SK-N-MC (cell line): Measurements from ENCODE around the gene PAX6.

ENCODE experiments used
- DNase-seq: peaks from one replicate; pipeline ENCODE4 v3.0.0-alpha.2; 2011; ENCODE audit warnings: low read depth, low spot score
- H3K27ac ChIP-seq: fragments of 200-600 bp; sonication (generic); 2 replicates; pipeline ENCODE4 v1.5.1; 2016; ENCODE audit warnings: mixed run types
- H3K36me3 ChIP-seq: fragments of 200-600 bp; sonication (generic); 2 replicates; pipeline ENCODE4 v1.6.1; 2017; ENCODE audit warnings: antibody characterized with exemption, low read length, mixed read lengths; ENCODE audit not compliant: insufficient read depth
- H3K4me3 ChIP-seq: fragments of 200-600 bp; sonication (generic); 2 replicates; pipeline ENCODE4 v1.5.1; 2016
- H3K9ac ChIP-seq: fragments of 200-600 bp; sonication (generic); 2 replicates; pipeline ENCODE4 v1.8.0; 2017; ENCODE audit warnings: mixed run types, mixed read lengths; ENCODE audit not compliant: insufficient read length
- H3K9me3 ChIP-seq: fragments of 200-600 bp; sonication (generic); 2 replicates; pipeline ENCODE4 v1.6.1; 2017; ENCODE audit warnings: low read depth, mild to moderate bottlenecking, antibody characterized with exemption, low read length, moderate library complexity, mixed read lengths
- EZH2 ChIP-seq: fragments of 200-600 bp; sonication (generic); IDR thresholded peaks from one replicate; pipeline ENCODE4 v1.6.1; 2017; ENCODE audit warnings: antibody characterized with exemption
- FOXP2 ChIP-seq: optimal IDR thresholded peaks from 2 replicates; pipeline ENCODE3; 2011; ENCODE audit warnings: mild to moderate bottlenecking, moderate library complexity; ENCODE audit not compliant: insufficient read depth; ENCODE audit errors: extremely low read length, control extremely low read depth
- POLR2AphosphoS5 ChIP-seq: IDR thresholded peaks from 2 replicates; pipeline ENCODE4 v1.6.1; 2012; ENCODE audit warnings: mild to moderate bottlenecking, low read depth, low read length, borderline replicate concordance

PAX6 gene

DNA sequence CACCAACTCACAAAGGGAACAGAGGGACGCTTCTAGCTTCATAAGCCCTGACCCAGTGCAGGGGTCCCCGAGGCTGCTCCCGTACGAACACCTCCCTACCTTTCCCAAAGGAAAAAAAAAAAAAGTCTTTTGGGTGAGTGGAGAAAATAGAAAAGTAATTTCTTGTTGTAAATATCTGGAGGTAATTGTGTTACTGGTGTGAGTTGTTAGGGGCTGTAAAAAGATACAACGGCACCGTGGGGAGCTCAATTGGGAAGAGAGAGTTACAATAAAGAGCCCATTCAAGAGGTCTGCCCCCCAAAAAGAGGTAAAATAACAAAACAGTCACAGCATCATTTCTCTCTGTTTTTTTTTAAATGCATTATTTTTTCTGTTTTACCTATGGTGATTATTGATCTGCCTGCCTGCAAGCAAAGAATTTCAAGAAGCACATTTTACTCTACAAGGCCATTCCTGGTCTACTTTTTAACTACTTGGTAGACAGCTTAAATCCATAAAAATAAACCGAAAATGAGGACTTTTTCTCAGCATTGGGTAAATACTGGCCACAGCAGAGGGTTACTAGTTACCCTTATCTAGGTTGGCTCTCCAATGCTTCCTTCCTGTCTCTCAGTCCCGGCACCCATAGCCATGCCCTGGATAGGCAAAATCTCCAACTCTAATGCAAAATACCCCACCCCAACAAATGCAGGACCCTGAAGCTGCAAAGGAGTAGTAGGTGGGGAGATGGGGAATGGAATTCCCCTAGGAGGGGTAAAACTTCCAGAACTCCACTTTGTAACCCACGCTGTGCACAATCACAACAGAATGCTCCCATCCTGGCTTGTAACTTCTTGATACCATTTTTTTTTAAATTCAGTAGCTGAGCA lies 3.1 kb downstream of the PAX6 start:
- TF ChIP-seq EZH2 (no peak), POLR2AphosphoS5 (no peak), FOXP2 (no peak)
- H3K27ac ChIP-seq: no peak overlapping the region
- peaks cover 7% of the 10 kb centered on the region; the same call in 1 of the 2 replicates for H3K36me3 ChIP-seq
- DNase-seq: no peak
- peak overlapping the region; percentile 89 for H3K9ac ChIP-seq
- H3K4me3 ChIP-seq: peak overlapping the region; percentile 85
- no peaks in the 10 kb centered on the region for H3K9me3 ChIP-seq

DNA sequence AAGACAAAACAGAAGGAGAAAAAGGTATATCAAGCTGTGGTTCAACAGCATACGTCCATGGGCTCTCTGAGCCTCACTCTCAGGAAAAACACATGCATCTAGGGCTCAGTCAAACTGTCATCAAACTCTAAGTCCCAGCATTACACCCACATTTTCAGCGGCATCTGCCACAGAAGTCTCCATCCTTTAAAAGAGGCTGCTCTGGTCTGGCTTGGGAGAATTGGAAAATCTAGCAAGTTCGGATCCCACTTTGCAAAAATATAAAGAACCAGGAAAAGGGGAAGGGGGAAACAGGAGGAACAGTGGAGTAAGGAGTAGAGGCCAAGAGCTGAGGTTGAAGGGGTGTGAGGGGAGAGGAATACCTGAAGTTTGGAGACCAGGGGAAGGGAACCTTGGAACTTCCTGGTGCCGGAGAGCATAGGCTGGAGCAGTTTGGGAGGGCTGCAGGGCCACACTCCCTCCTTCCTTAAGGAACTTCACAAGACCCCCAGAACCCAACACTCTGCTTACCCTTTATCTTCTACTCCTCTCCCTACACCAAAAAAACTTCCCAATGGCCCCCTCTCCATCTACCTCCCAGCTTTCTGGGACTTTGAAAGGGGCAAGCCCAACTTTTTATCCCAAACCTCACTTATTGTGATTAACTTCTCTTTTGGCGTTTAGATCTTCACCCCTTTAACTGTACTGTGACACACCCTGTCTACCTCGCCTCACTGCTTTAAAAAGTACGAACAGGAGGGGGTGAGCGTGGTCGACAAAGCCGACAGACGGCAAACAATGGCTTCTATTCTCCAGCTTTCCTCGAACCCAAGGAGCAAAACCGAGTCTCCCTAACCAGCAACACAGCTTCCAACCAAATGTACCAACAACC lies 4.0 kb downstream of the PAX6 start:
- peak overlapping the region; percentile 89 for H3K9ac ChIP-seq
- no peak overlapping the region for H3K27ac ChIP-seq
- DNase-seq: no peak
- peaks cover 7% of the 10 kb centered on the region; the same call in 1 of the 2 replicates for H3K36me3 ChIP-seq
- no peak overlapping the region for H3K4me3 ChIP-seq
- H3K9me3 ChIP-seq: no peaks in the 10 kb centered on the region
- no peak for TF ChIP-seq POLR2AphosphoS5
- TF ChIP-seq EZH2: no peak
- TF ChIP-seq FOXP2: no peak

DNA sequence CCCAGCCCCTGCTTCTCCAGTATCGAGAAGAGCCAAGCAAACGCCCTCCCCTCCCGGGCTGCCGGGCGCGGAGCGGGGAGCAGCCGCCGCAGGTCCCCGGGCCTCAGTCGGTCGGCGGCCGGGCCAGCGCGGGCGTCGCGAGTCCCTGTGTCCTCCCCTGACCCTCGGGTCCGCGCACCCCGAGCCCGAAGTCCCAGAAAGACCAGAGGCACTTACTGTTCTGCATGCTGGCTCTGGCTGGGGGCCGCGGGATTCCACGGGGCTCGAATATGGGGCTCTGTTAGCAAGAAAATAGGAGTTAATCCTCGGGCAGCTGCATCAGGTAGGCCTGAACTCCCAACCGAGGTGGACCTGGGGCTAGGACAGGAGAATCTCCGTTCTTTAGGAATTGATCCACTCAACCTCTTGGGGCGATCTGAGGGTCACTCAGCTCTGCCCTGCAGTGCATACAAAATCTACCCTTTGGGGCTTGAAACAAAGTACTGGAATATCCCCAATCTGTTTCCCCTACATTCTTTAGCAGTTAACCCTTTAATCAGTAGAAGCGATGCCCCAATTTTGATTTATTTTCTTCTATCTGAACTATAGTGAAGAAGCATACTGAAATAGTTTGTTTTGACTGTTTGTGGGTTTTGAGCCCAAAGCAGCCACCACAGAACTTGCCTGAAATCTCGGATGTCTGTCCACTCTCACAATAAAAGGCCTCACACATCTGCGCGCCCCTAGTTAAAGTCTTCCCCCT lies 4.8 kb downstream of the PAX6 start:
- no peak overlapping the region for H3K9ac ChIP-seq
- no peak for DNase-seq
- no peak overlapping the region for H3K27ac ChIP-seq
- H3K4me3 ChIP-seq: no peak overlapping the region
- peaks cover 10% of the 10 kb centered on the region; the same call in 1 of the 2 replicates for H3K36me3 ChIP-seq
- H3K9me3 ChIP-seq: no peaks in the 10 kb centered on the region
- TF ChIP-seq POLR2AphosphoS5 (no peak), EZH2 (no peak), FOXP2 (no peak)

DNA sequence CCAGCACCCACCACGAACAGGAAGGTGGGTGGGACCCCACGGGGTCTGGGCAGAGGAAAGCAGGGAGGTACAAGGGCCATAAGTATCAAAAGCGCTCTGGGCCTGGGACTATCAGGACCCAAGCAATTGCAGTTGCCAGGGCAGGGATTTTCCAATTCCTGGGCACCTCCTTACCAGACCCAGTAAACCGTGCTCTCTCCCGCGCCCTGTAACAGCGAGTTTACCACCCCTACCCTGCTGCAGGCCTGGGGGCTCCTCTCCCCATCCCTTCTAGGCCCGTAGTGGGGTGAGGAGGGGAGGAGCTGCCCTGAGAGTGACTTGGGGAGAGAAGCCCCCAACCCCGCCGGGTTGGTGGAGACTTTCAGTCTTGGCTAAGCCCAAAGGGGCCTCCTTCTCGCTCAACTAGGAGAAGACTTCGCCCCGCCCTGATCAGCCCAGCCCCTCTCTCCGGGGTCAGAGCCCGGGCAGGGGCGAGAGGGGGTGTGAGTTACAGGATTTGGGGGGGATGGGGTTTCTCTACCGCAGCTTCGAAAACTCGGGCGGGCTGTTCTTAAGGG lies 5.4 kb downstream of the PAX6 start:
- no peak overlapping the region for H3K4me3 ChIP-seq
- TF ChIP-seq EZH2 (no peak), FOXP2 (no peak), POLR2AphosphoS5 (no peak)

DNA sequence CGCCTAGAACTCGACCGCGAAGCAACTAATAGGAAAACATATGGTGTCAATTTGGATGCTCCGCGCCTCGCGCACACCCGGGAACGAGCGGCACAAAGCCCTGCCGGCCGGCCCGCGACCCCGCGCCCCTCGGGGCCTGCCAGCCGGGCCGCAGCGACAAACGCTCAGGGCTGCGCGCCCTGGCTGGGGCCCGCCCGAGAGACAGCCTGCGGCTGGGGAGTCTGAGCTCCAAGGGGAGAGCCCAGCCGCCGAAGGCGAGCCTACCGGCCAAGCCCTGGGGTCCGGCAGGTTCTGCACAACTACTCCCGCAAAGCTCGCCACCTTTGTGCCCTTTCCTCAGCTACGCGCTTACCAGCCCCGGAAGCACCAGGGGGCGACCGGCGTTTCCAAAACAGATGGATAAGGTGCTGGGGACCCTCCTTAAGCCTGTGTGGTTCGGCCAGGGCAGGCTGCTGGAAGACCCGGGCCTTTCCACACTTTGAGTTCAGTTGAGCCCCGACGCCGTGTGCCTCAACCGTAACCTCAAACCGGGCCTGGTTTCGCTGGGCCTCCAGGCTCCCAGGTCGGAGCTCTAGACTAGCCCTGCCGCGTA lies 6.0 kb downstream of the PAX6 start:
- Histone ChIP-seq H3K9ac (no peak overlapping the region), H3K9me3 (no peaks in the 10 kb centered on the region), H3K4me3 (no peak overlapping the region), H3K27ac (no peak overlapping the region), H3K36me3 (peaks cover 23% of the 10 kb centered on the region)
- no peak for DNase-seq
- TF ChIP-seq POLR2AphosphoS5 (no peak), FOXP2 (no peak), EZH2 (no peak)

More for the DNA sequence above, 5.4 kb downstream of the PAX6 start:
- no peak for DNase-seq
- H3K9me3 ChIP-seq: no peaks in the 10 kb centered on the region
- H3K9ac ChIP-seq: no peak overlapping the region
- no peak overlapping the region for H3K27ac ChIP-seq
- peaks cover 17% of the 10 kb centered on the region for H3K36me3 ChIP-seq

DNA sequence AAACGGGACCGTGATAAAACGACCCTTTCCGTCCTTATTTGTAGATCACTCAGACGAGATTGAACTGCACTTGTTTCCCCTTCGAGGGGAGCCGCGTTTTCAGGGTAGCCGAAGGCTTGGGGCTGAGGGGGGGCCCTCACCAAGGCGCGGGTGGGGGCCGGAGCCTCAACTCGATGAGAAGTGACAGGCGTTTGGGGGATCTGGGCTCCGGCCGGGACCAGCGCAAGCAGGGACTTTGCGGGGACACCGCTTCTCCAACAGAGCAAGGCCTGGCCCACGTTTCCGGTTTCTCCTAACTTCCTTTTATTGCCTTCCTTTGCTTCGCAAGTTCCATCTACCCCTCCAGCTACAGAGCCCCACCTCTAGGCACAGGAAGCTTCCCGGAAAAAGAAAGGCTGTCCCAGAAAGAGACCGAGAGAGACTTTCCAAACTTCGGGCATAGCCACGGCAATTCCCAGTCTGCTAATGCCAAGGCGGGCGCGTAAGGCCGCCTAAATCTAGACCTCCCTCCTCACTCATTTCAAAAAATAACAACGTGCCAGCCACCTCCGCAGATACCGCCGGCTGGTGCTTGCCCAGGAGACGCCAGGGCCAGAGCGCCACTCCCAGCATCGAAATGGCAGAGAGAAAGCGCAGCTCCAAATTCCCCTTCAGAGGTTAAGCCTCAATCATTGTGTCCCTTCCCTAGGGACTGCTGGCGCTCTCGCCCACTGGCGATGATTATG lies 6.6 kb downstream of the PAX6 start:
- peaks cover 26% of the 10 kb centered on the region for H3K36me3 ChIP-seq
- no peak overlapping the region for H3K9ac ChIP-seq
- no peak overlapping the region for H3K27ac ChIP-seq
- no peaks in the 10 kb centered on the region for H3K9me3 ChIP-seq
- H3K4me3 ChIP-seq: no peak overlapping the region
- DNase-seq: no peak
- no peak for TF ChIP-seq POLR2AphosphoS5
- no peak for TF ChIP-seq EZH2
- TF ChIP-seq FOXP2: no peak

DNA sequence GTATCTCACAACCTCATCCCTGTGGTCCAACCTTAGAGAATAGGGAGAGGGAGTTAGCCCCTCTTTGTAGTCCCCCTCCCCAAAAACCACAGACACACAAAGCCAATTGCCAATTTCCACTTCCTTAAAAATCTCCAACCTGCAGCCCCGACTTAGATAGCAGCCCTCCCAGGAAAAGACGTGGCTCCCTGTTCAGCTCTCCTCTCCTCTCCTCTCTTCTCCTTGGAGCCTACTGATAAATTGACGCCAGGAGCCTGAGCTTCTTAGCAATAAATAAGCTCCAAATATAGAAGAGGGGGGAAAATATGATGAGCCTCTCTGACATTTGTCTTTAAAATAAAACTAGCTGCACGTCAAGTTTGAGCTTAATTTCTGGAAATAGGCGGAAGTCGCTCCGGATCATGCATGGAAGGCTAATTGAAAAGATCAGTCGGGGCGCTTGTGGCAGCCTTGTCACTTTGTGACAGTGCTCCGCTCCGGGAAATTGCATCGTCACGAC lies 7.3 kb downstream of the PAX6 start:
- H3K9me3 ChIP-seq: no peaks in the 10 kb centered on the region
- H3K27ac ChIP-seq: no peak overlapping the region
- H3K9ac ChIP-seq: no peak overlapping the region
- TF ChIP-seq POLR2AphosphoS5 (no peak), FOXP2 (no peak), EZH2 (no peak)
- H3K36me3 ChIP-seq: peaks cover 26% of the 10 kb centered on the region
- DNase-seq: no peak
- H3K4me3 ChIP-seq: no peak overlapping the region
